ENCODE results near the gene PARP1.
"Not testable (repeated sequence)": the region's sequence is repeated elsewhere in the genome, so short reads cannot be mapped to it uniquely, and the experiment has no call there.

The PARP1 gene

DNA sequence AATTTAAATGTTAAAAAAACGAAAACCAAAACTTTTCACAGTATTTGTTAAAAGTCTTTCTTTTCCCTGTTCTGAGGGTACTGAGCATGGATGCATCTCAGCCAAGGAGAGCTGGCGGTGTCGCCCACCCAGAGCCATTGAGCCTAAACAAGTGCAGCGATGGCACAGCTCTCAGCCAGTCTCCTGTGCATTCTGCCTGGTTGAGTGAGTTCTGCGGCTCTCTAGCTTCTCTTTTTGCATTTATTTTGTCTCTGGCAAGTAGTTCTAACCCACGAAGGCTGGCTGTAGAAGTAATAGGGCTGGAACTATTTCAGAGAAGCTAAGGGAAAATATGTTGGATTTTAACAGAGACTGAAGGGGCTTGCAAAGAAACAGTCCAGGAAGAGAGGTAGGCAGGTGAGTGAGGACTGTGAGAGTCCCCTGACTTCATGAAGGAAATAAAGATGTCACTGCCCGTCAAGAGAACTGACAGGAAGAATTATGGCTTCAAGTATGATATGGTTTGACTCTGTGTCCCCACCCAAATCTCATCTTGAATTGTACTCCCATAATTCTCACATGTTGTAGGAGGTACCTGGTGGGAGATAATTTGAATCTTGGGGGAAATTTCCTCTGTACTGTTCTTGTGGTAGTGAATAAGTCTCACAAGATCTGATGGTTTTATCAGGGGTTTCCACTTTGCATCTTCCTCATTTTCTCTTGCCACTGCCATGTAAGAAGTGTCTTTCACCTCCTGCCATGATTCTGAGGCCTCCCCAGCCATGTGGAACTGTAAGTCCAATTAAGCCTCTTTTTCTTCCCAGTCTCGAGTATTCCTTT is 63.2 kb downstream of the PARP1 start:
- no peak for DNase-seq

DNA sequence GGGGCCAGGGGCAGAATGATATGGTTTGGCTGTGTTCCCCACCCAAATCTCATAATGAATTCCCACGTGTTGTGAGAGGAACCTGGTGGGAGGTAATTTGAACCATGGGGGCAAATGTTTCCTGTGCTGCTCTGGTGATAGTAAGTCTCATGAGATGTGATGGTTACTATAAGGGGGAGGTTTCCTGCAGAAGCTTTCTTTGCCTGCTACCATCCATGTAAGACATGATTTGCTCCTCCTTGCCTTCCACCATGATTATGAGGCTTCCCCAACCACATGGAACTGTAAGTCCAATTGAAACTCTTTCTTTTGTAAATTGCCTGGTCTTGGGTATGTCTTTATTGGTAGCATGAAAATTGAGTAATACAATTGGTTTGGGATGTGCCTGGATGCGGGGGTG is 65.2 kb downstream of the PARP1 start:
- no peak for DNase-seq

GRCh38 chr1:226340111-226340510 is 67.8 kb downstream of the PARP1 start:
- not testable (repeated sequence) for DNase-seq

GRCh38 chr1:226337276-226337875 is 70.5 kb downstream of the PARP1 start:
- no peak for DNase-seq

- DNase-seq, result no peak
Measured at GRCh38 chr1:226335661-226336060, 72.2 kb downstream of the PARP1 start.

- no peak for DNase-seq
Measured at GRCh38 chr1:226332947-226333346, 74.9 kb downstream of the PARP1 start.

DNA sequence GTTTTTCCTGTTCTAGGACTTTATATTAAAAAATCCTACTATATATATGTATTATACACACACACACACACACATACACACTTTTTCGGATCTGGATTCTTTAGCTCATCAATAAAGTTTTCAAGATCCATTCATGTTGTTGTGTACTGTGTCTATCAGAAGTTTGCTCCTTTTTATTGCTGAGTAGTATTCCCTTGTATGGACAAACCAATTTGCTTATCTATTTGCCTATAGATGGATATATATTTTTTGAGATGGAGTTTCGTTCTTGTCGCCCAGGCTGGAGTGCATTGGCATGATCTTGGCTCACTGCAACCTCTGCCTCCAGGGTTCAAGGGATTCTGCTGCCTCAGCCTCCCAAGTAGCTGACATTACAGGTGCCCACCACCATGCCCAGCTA is 78.7 kb downstream of the PARP1 start:
- DNase-seq, result no peak

DNA sequence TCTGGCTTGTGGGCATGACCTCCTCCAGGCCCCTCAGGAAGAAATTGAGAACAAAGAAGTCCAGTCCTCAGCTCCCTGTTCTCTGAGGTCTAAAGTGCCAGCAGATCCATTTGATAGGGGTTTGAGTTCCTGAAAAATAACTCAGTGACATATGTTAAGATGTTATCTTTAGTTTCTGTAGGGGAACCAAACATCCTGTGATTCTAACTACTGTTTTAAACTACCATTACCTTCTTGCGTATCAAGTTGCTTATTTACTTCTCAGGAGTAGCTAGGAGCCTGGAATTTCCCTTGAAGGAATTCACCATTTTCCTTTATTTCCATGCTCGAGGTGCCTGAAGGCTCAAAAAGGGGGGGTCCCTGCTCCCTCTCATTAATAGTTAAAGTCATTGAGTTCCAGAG is 80.1 kb downstream of the PARP1 start:
- DNase-seq, result no peak

GRCh38 chr1:226325178-226325577 is 82.7 kb downstream of the PARP1 start:
- DNase-seq, result no peak

GRCh38 chr1:226324479-226324878 is 83.4 kb downstream of the PARP1 start:
- DNase-seq, result no peak

GRCh38 chr1:226322986-226323385 is 84.9 kb downstream of the PARP1 start:
- no peak for DNase-seq

DNA sequence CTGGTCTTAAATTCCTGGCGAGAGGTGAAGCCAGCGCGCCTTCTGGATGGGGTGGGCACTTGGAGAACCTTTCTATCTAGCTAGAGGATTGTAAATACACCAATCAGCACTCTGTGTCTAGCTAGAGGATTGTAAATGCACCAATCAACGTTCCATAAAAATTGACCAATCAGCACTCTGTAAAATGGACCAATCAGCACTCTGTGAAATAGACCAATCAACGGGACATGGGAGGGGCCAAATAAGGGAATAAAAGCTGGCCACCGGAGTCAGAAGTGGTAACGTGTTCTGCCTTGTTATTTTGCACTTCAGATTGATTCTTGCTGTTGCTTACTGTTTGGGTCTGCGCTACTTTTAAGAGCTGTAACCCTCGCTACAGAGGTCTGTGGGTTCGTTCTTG is 87.0 kb downstream of the PARP1 start:
- no peak for DNase-seq

DNA sequence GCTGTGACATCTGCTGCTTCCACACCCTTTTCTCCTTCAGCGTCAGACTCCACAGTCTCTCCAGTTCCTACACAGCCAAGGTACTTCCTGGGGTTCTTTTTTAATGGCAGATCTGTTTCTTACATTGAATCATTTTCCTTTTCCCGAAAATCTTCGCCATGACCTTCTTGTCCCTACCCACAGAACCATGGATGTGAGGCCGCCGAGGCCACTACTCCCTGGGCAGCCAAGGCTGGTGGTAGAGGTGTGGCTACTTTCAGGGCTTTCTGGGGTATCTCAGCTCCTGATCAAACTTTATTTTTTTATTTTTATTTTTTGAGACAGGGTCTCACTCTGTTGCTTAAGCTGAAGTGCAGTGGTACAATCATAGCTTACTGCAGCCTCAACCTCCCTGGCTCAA is 89.4 kb downstream of the PARP1 start:
- no peak for DNase-seq

DNA sequence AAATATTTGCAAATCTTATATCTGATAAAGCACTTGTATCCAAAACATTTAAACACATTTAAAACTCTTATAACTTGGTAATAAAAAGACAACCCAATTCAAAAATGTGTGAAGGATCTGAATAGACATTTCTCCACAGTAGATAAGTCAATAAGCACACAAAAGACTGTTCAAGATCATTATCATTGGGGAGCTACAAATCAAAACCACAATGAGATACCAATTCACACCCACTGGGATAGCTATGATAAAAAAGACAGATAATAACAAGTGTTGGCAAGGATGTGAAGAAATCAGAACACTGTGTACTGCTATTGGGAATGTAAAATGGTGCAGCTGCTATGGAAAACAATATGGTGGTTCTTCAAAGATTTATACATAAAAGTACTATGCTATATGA is 93.8 kb downstream of the PARP1 start:
- no peak for DNase-seq

GRCh38 chr1:226312065-226312464 is 95.8 kb downstream of the PARP1 start:
- DNase-seq, result peak; percentile 49

- no peak for DNase-seq
Measured at GRCh38 chr1:226311376-226311775, 96.5 kb downstream of the PARP1 start.
